Heart left ventricle (tissue), 13 donors: Measurements from ENCODE around the gene VAMP7.

Experiments used
- CTCF ChIP-seq, 12 donors: fragments of 200-600 bp; sonication (generic) in 4 of 12; IDR thresholded peaks; one replicate each; pipeline versions ENCODE4 v1.5.0 to v1.8.0; 2018 to 2022; ENCODE audit warnings: antibody characterized with exemption in 12 of 12, mild to moderate bottlenecking in 5 of 12
- POLR2A ChIP-seq, 2 donors: fragments of 450-650 bp; IDR thresholded peaks; one replicate each; pipeline ENCODE4 v1.6.1; 2017; ENCODE audit warnings: antibody characterized with exemption in 2 of 2, mild to moderate bottlenecking in 2 of 2, moderate library complexity in 2 of 2
- donor health status: ischemic (EF 13 %, LVEDD 7.1; RV severe dilation, severe dysfunction).
- donor health status: DM: no; HTN: yes; CAD: no.
- donor health status: DM: no; HTN: no; CAD: no.
- donor health status: ischemic (EF 25% LVEDD 6.9; RV normal size, moderate dysfunction).
- donor health status: ischemic (EF 25% LVEDD 5.7; RV mildly dilated, moderate dysfunction).
- donor health status: ischemic (EF 35%, LVEDD 5.7; RV mildly dilated, moderate dysfunction).
- donor health status: nonischemic (EF 11% LVEDD 7.7; RV severe dilation, severe dysfunction).
- donor health status: DM: yes; HTN: yes; CAD: no.
- donor health status: PGD.
- donor health status: ischemic (EF 29% LVEDD 5.4; RV normal size, mild dysfunction).
- donor health status: nonischemic (EF 23%, LVEDD 6.1; RV moderate dilation, normal function).

GRCh38 chrX:155949098-155949497, 68.0 kb downstream of the VAMP7 start:
- TF ChIP-seq CTCF (IDR thresholded peaks at IDR 0.05) (no peak), POLR2A (IDR thresholded peaks at IDR 0.05) (no peak)
